Measurements from ENCODE around the gene MCUB.

- no peak for TF ChIP-seq CTCF (IDR thresholded peaks at IDR 0.05)
- TF ChIP-seq POLR2A (IDR thresholded peaks at IDR 0.05) = no peak
Observed at GRCh38 chr4:109547394-109547793, 12.7 kb upstream of the MCUB start.

Data from testis (tissue), 2 donors.